Tibial nerve (tissue), 4 donors: ENCODE measurements around the gene UBE2O. TPM values are rescaled to one million over a fixed set of nuclear protein-coding genes. Genes with fewer than 3 reads are reported as not detected.

Experiments
- DNase-seq, 2 donors: peaks; one replicate each; pipeline ENCODE4 v3.0.0-alpha.2; 2019; ENCODE audit warnings: low spot score in 2 of 2
- H3K27ac ChIP-seq, 4 donors: fragments of 200-600 bp; sonication (generic) in 3 of 4; one replicate each; pipeline ENCODE4 v1.5.1; 2017 to 2019; ENCODE audit warnings: mild to moderate bottlenecking in 1 of 4
- H3K27me3 ChIP-seq, 2 donors: fragments of 200-600 bp; sonication (generic) in 1 of 2; one replicate each; pipeline versions ENCODE4 v1.5.1 to v1.6.0; 2017 to 2019
- H3K36me3 ChIP-seq, 3 donors: fragments of 200-600 bp; sonication (generic); one replicate each; pipeline ENCODE4 v1.5.1; 2018 to 2019
- H3K4me1 ChIP-seq, 4 donors: fragments of 200-600 bp; sonication (generic) in 3 of 4; one replicate each; pipeline ENCODE4 v1.5.1; 2017 to 2019
- H3K4me3 ChIP-seq, 4 donors: fragments of 200-600 bp; sonication (generic) in 3 of 4; one replicate each; pipeline ENCODE4 v1.5.1; 2017 to 2019; ENCODE audit warnings: mild to moderate bottlenecking in 1 of 4, moderate library complexity in 1 of 4
- H3K9me3 ChIP-seq, 4 donors: fragments of 200-600 bp; sonication (generic) in 3 of 4; one replicate each; pipeline ENCODE4 v1.5.1; 2017 to 2019
- CTCF ChIP-seq, 5 experiments: fragments of 200-600 bp in 3 of 5; fragments of 450-650 bp in 2 of 5; sonication (generic) in 3 of 5; IDR thresholded peaks; one replicate each; pipeline ENCODE4 v1.5.1; 2016 to 2019; ENCODE audit warnings: antibody characterized with exemption in 5 of 5, mild to moderate bottlenecking in 3 of 5, moderate library complexity in 2 of 5
- EP300 ChIP-seq, 2 donors: sonication (generic); formaldehyde crosslinking; IDR thresholded peaks; one replicate each; pipeline ENCODE4 v1.6.1; 2017; ENCODE audit warnings: antibody characterized with exemption in 2 of 2, mild to moderate bottlenecking in 1 of 2
- POLR2A ChIP-seq, 2 donors: fragments of 450-650 bp; IDR thresholded peaks; one replicate each; pipeline ENCODE4 v1.6.1; 2017; ENCODE audit warnings: antibody characterized with exemption in 2 of 2, mild to moderate bottlenecking in 2 of 2, moderate library complexity in 2 of 2
- WGBS, 2 donors: methylation state at CpG; one replicate each; pipeline ENCODE4 v1.1.5; 2018; 5-methylcytosine and 5-hydroxymethylcytosine counted together
- total RNA-seq, 4 donors: library from RNA; depleted of rRNA; stranded (reverse); fragments of >200 nt; gene quantifications; one replicate each; pipeline ENCODE4 v1.1.0, GENCODE V29; 2016

UBE2O gene
- total RNA-seq, 4 donors from 2014 or later = 16.0 to 38.7 (median 20.7) TPM

GRCh38 chr17:76444518-76445311 is 8.2 kb downstream of the UBE2O start:
- 59 to 77% methylated on average over 9 of the region's 9 CpGs for WGBS, 2 donors
- H3K4me1 ChIP-seq = peaks cover 0 to 15% (median 0%) of the 10 kb centered on the region in 4 donors
- H3K9me3 ChIP-seq = no peaks in the 10 kb centered on the region
- H3K4me3 ChIP-seq = no peak overlapping the region
- no peaks in the 10 kb centered on the region for H3K27me3 ChIP-seq
- no peak for TF ChIP-seq CTCF (IDR thresholded peaks at IDR 0.05)
- no peaks in the 10 kb centered on the region for H3K36me3 ChIP-seq
- no peak overlapping the region for H3K27ac ChIP-seq
- no peak for DNase-seq

- no peak overlapping the region for H3K4me3 ChIP-seq
- no peak overlapping the region for H3K27ac ChIP-seq
- H3K9me3 ChIP-seq = no peaks in the 10 kb centered on the region
- WGBS, 2 donors = 88 to 91% methylated on average over 8 of the region's 8 CpGs
- H3K4me1 ChIP-seq = peaks cover 0 to 15% (median 0%) of the 10 kb centered on the region in 4 donors
- no peak for DNase-seq
- H3K27me3 ChIP-seq = no peaks in the 10 kb centered on the region
- TF ChIP-seq POLR2A (IDR thresholded peaks at IDR 0.05) (no peak), EP300 (IDR thresholded peaks at IDR 0.05) (no peak), CTCF (IDR thresholded peaks at IDR 0.05) (no peak)
- H3K36me3 ChIP-seq = no peaks in the 10 kb centered on the region
Observed at GRCh38 chr17:76442341-76443338, 10.3 kb downstream of the UBE2O start.

- Histone ChIP-seq H3K36me3 (no peaks in the 10 kb centered on the region), H3K4me1 (peaks cover 0 to 8% (median 0%) of the 10 kb centered on the region in 4 donors), H3K9me3 (no peaks in the 10 kb centered on the region), H3K4me3 (no peak overlapping the region), H3K27ac (no peak overlapping the region), H3K27me3 (no peaks in the 10 kb centered on the region)
- TF ChIP-seq EP300 (IDR thresholded peaks at IDR 0.05) (no peak), POLR2A (IDR thresholded peaks at IDR 0.05) (no peak), CTCF (IDR thresholded peaks at IDR 0.05) (no peak)
- DNase-seq = no peak
- 74 to 85% methylated on average over 13 of the region's 13 CpGs for WGBS, 2 donors
Observed at GRCh38 chr17:76441686-76442340, 11.1 kb downstream of the UBE2O start.

- no peak overlapping the region for H3K4me3 ChIP-seq
- TF ChIP-seq POLR2A (IDR thresholded peaks at IDR 0.05) (no peak), CTCF (IDR thresholded peaks at IDR 0.05) (no peak), EP300 (IDR thresholded peaks at IDR 0.05) (no peak)
Observed at GRCh38 chr17:76440751-76441362, 12.1 kb downstream of the UBE2O start.

More at GRCh38 chr17:76440751-76441362, 12.1 kb downstream of the UBE2O start:
- Histone ChIP-seq H3K27ac (no peak overlapping the region), H3K9me3 (no peaks in the 10 kb centered on the region), H3K36me3 (no peaks in the 10 kb centered on the region), H3K4me1 (peaks cover 0 to 4% (median 0%) of the 10 kb centered on the region in 4 donors), H3K27me3 (no peaks in the 10 kb centered on the region)
- DNase-seq = no peak
- WGBS, 2 donors = 72 to 80% methylated on average over 2 of the region's 2 CpGs
